ENCODE results near the gene AKR1C3.

DNA sequence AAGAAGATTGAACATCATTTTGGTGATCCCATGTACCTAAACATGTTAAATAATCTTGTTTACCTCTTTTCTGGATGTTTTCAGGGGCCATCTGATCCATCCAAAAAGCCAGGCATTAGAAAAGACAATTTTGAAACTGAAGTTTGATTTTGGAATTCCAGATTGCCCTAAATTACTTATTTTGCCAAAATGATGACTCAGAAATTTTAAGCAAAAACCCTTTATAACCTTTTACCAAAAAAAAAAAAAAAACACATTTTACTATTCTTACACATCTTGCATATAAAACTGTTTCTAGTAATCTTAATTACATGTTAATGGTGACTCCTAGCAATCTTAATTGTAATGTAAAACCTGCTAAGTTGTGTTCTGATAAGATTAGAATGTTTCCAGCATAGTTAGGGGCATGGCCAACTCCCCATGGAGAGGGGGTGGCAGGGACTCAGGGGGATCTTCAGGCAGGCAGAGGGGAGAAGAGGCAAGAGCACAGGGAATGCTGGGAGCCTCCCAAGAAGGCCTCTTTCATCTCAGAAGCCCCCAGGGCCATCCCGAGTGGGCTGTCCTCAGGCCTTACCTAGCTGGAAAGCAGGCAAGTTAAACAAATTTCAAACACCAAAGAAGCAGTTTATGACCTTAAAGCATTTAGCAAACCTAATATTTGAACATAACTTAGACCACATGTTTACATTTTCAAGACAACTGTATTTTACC lies 25.8 kb upstream of the AKR1C3 start:
- TF ChIP-seq POLR2AphosphoS5 (IDR thresholded peaks at IDR 0.05) (no peak), POLR2A (IDR thresholded peaks at IDR 0.05) (no peak), EP300 (IDR thresholded peaks at IDR 0.05) (no peak)
- TF ChIP-seq, protein P1, sequence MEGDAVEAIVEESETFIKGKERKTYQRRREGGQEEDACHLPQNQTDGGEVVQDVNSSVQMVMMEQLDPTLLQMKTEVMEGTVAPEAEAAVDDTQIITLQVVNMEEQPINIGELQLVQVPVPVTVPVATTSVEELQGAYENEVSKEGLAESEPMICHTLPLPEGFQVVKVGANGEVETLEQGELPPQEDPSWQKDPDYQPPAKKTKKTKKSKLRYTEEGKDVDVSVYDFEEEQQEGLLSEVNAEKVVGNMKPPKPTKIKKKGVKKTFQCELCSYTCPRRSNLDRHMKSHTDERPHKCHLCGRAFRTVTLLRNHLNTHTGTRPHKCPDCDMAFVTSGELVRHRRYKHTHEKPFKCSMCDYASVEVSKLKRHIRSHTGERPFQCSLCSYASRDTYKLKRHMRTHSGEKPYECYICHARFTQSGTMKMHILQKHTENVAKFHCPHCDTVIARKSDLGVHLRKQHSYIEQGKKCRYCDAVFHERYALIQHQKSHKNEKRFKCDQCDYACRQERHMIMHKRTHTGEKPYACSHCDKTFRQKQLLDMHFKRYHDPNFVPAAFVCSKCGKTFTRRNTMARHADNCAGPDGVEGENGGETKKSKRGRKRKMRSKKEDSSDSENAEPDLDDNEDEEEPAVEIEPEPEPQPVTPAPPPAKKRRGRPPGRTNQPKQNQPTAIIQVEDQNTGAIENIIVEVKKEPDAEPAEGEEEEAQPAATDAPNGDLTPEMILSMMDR (IDR thresholded peaks at IDR 0.05) = no peak

All from sigmoid colon (tissue), 4 donors.